IPS DF 19.7 (cell line): ENCODE results near the gene AFDN.

Experiments used
- DNase-seq: peaks from one replicate; pipeline ENCODE4 v3.0.0-alpha.2; 2013; ENCODE audit warnings: low read depth, low spot score

The AFDN gene

GRCh38 chr6:168018664-168019063, 192.0 kb downstream of the AFDN start:
- no peak for DNase-seq

GRCh38 chr6:168020242-168020641, 193.5 kb downstream of the AFDN start:
- DNase-seq: no peak

GRCh38 chr6:168021581-168021980, 194.9 kb downstream of the AFDN start:
- no peak for DNase-seq
